ENCODE measurements around the gene FNIP2.

FNIP2 gene

GRCh38 chr4:158829254-158829653 is 60.4 kb downstream of the FNIP2 start:
- H3K27ac ChIP-seq (ENCODE audit: low read length): no peak overlapping the region
- H3K4me1 ChIP-seq (ENCODE audit: insufficient read depth, low read length): peaks cover 9% of the 10 kb centered on the region
- no peak overlapping the region for H3K4me3 ChIP-seq (ENCODE audit: low read depth in 1 of 2, low read length in 2 of 2)
- H2AFZ ChIP-seq (ENCODE audit: low read depth, low read length): no peak overlapping the region
- no peaks in the 10 kb centered on the region for H3K79me2 ChIP-seq (ENCODE audit: insufficient read depth, low read length)
- H3K9me3 ChIP-seq (ENCODE audit: insufficient read depth, low read length, severe bottlenecking): no peaks in the 10 kb centered on the region
- TF ChIP-seq CTCF (IDR thresholded peaks at IDR 0.05; ENCODE audit: borderline replicate concordance, extremely low read depth, low read length, poor library complexity, severe bottlenecking): no peak
- no peak for TF ChIP-seq EZH2 (IDR thresholded peaks at IDR 0.05; ENCODE audit: borderline replicate concordance, low read depth, low read length, severe bottlenecking)
- no peak overlapping the region for H3K4me2 ChIP-seq (ENCODE audit: insufficient read depth, low read length)
- H4K20me1 ChIP-seq (ENCODE audit: insufficient read depth, low read length): no peaks in the 10 kb centered on the region
- H3K36me3 ChIP-seq (ENCODE audit: insufficient read depth, low read length): no peaks in the 10 kb centered on the region
- no peak overlapping the region for H3K9ac ChIP-seq (ENCODE audit: low read depth, low read length)
- DNase-seq: no peak
- no peaks in the 10 kb centered on the region for H3K27me3 ChIP-seq (ENCODE audit: insufficient read depth, low read length, poor library complexity)
- no peak for ATAC-seq (ENCODE audit: insufficient read depth, low read depth)

GRCh38 chr4:158833602-158834001 is 64.8 kb downstream of the FNIP2 start:
- H3K9me3 ChIP-seq (ENCODE audit: insufficient read depth, low read length, severe bottlenecking): no peaks in the 10 kb centered on the region
- no peak for ATAC-seq (ENCODE audit: insufficient read depth, low read depth)
- DNase-seq: no peak
- no peak overlapping the region for H3K9ac ChIP-seq (ENCODE audit: low read depth, low read length)
- H2AFZ ChIP-seq (ENCODE audit: low read depth, low read length): no peak overlapping the region
- no peaks in the 10 kb centered on the region for H3K79me2 ChIP-seq (ENCODE audit: insufficient read depth, low read length)
- H3K36me3 ChIP-seq (ENCODE audit: insufficient read depth, low read length): no peaks in the 10 kb centered on the region
- no peaks in the 10 kb centered on the region for H4K20me1 ChIP-seq (ENCODE audit: insufficient read depth, low read length)
- no peaks in the 10 kb centered on the region for H3K27me3 ChIP-seq (ENCODE audit: insufficient read depth, low read length, poor library complexity)
- TF ChIP-seq EZH2 (IDR thresholded peaks at IDR 0.05; ENCODE audit: borderline replicate concordance, low read depth, low read length, severe bottlenecking) (no peak), CTCF (IDR thresholded peaks at IDR 0.05; ENCODE audit: borderline replicate concordance, extremely low read depth, low read length, poor library complexity, severe bottlenecking) (no peak)
- H3K4me3 ChIP-seq (ENCODE audit: low read depth in 1 of 2, low read length in 2 of 2): no peak overlapping the region
- no peak overlapping the region for H3K27ac ChIP-seq (ENCODE audit: low read length)
- no peaks in the 10 kb centered on the region for H3K4me1 ChIP-seq (ENCODE audit: insufficient read depth, low read length)
- no peak overlapping the region for H3K4me2 ChIP-seq (ENCODE audit: insufficient read depth, low read length)

- DNase-seq (no peak), ATAC-seq (ENCODE audit: insufficient read depth, low read depth) (no peak)
- no peak overlapping the region for H3K27ac ChIP-seq (ENCODE audit: low read length)
- no peaks in the 10 kb centered on the region for H4K20me1 ChIP-seq (ENCODE audit: insufficient read depth, low read length)
- no peak overlapping the region for H2AFZ ChIP-seq (ENCODE audit: low read depth, low read length)
- H3K9ac ChIP-seq (ENCODE audit: low read depth, low read length): no peak overlapping the region
- no peak for TF ChIP-seq CTCF (IDR thresholded peaks at IDR 0.05; ENCODE audit: borderline replicate concordance, extremely low read depth, low read length, poor library complexity, severe bottlenecking)
- H3K27me3 ChIP-seq (ENCODE audit: insufficient read depth, low read length, poor library complexity): no peaks in the 10 kb centered on the region
- H3K79me2 ChIP-seq (ENCODE audit: insufficient read depth, low read length): no peaks in the 10 kb centered on the region
- H3K4me2 ChIP-seq (ENCODE audit: insufficient read depth, low read length): no peak overlapping the region
- H3K36me3 ChIP-seq (ENCODE audit: insufficient read depth, low read length): no peaks in the 10 kb centered on the region
- H3K4me3 ChIP-seq (ENCODE audit: low read depth in 1 of 2, low read length in 2 of 2): no peak overlapping the region
- H3K9me3 ChIP-seq (ENCODE audit: insufficient read depth, low read length, severe bottlenecking): no peaks in the 10 kb centered on the region
- no peaks in the 10 kb centered on the region for H3K4me1 ChIP-seq (ENCODE audit: insufficient read depth, low read length)
Measured at GRCh38 chr4:158835226-158836001, 66.6 kb downstream of the FNIP2 start.
